ENCODE measurements around the gene RAPGEF6.

DNA sequence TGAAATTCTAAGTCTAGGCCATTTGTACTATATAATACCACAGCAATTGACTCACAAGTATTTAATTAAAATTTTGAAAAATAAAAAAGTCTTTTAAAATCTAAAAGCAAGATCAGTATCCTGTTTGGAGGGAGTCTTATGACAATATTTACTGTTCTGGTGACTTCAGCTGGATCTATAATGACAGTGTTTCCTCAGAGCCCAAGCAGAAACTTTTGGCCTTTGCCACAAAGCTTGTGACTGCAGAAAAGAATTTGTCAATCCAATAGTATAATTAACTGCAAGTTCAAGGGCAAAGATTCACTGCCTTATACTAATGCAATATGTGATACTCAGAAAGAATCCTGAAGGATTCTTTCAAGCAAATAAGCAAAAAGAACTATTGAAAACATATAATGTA, 49.6 kb upstream of the RAPGEF6 start:
- TF ChIP-seq POLR2AphosphoS5 (IDR thresholded peaks at IDR 0.05; ENCODE audit: borderline replicate concordance, low read depth, low read length) (no peak), EZH2 (IDR thresholded peaks at IDR 0.05) (no peak)

All from SK-N-MC (cell line).